Astrocyte (in vitro differentiated cells and primary cell): ENCODE data around the gene SDSL.

Source experiments
- CTCF ChIP-seq: IDR thresholded peaks from 2 replicates; pipeline ENCODE4 v1.5.1; 2011; ENCODE audit warnings: low read depth, mild to moderate bottlenecking, inconsistent platforms, low read length, moderate library complexity; ENCODE audit not compliant: insufficient read depth
- EZH2 ChIP-seq: IDR thresholded peaks from 2 replicates; pipeline ENCODE4 v1.6.1; 2012; ENCODE audit warnings: mild to moderate bottlenecking, low read length, inconsistent platforms; ENCODE audit not compliant: insufficient read depth

- no peak for TF ChIP-seq CTCF
- no peak for TF ChIP-seq EZH2
These were observed 44.9 kb downstream of the SDSL start for GRCh38 chr12:113467142-113467501.
